ENCODE results near the gene TMEM132D.

- TF ChIP-seq POLR2A (IDR thresholded peaks at IDR 0.05), result no peak
- no peak for TF ChIP-seq CTCF (IDR thresholded peaks at IDR 0.05)
These were observed 34.3 kb upstream of the TMEM132D start for GRCh38 chr12:129938089-129938488.
